H9 (cell line): ENCODE data around the gene TMEM272. TPM values are rescaled to one million over a fixed set of nuclear protein-coding genes. Genes with fewer than 3 reads are reported as not detected.

Experiments
- DNase-seq: peaks from one replicate; pipeline ENCODE4 v3.0.0-alpha.2; 2017
- H2AFZ ChIP-seq: one replicate; pipeline ENCODE4 v1.6.1; 2013; ENCODE audit warnings: mild to moderate bottlenecking, low read length, control low read depth, moderate library complexity
- H2AK5ac ChIP-seq: 2 replicates; pipeline ENCODE4 v1.6.1; 2013; ENCODE audit warnings: low read length, control low read depth, mixed read lengths; ENCODE audit not compliant: insufficient read length
- H2BK120ac ChIP-seq: one replicate; pipeline ENCODE4 v1.6.1; 2013; ENCODE audit warnings: low read depth, mild to moderate bottlenecking, low read length, control low read depth, inconsistent platforms; ENCODE audit not compliant: poor library complexity, severe bottlenecking
- H2BK12ac ChIP-seq: 2 replicates; pipeline ENCODE4 v1.6.1; 2013; ENCODE audit warnings: low read length, control low read depth, mixed read lengths, low read depth; ENCODE audit not compliant: insufficient read length
- H2BK15ac ChIP-seq: 2 replicates; pipeline ENCODE4 v1.6.1; 2013; ENCODE audit warnings: low read depth, low read length, control low read depth
- H2BK20ac ChIP-seq: one replicate; pipeline ENCODE4 v1.6.1; 2013; ENCODE audit warnings: low read depth, mild to moderate bottlenecking, low read length, control low read depth, inconsistent platforms; ENCODE audit not compliant: poor library complexity, severe bottlenecking
- H2BK5ac ChIP-seq: 2 replicates; pipeline ENCODE4 v1.6.1; 2013; ENCODE audit warnings: low read length, control low read depth, mixed read lengths; ENCODE audit not compliant: insufficient read length
- H3K14ac ChIP-seq: 2 replicates; pipeline ENCODE4 v1.6.1; 2013; ENCODE audit warnings: low read length, control low read depth; ENCODE audit not compliant: insufficient read depth
- H3K18ac ChIP-seq: 2 replicates; pipeline ENCODE4 v1.6.1; 2013; ENCODE audit warnings: low read depth, mild to moderate bottlenecking, mixed read lengths, low read length, control low read depth; ENCODE audit not compliant: insufficient read length
- H3K23ac ChIP-seq: 2 replicates; pipeline ENCODE4 v1.6.1; 2013; ENCODE audit warnings: low read length, control low read depth, mixed read lengths, low read depth; ENCODE audit not compliant: insufficient read length
- H3K23me2 ChIP-seq: 2 replicates; pipeline ENCODE4 v1.6.1; 2013; ENCODE audit warnings: low read depth, mild to moderate bottlenecking, mixed read lengths, low read length, control low read depth; ENCODE audit not compliant: insufficient read length, poor library complexity, severe bottlenecking
- H3K27ac ChIP-seq: 2 replicates; pipeline ENCODE4 v1.5.1; 2013; ENCODE audit warnings: low read length, control low read depth, mixed read lengths, low read depth; ENCODE audit not compliant: insufficient read length
- H3K27me3 ChIP-seq: 2 replicates; pipeline ENCODE4 v1.6.1; 2013; ENCODE audit warnings: low read length, control low read depth, inconsistent platforms; ENCODE audit not compliant: insufficient read depth
- H3K4ac ChIP-seq: 2 replicates; pipeline ENCODE4 v1.6.1; 2013; ENCODE audit warnings: low read depth, mild to moderate bottlenecking, control low read depth, inconsistent platforms, low read length, moderate library complexity
- H3K4me1 ChIP-seq: 2 replicates; pipeline ENCODE4 v1.6.1; 2013; ENCODE audit warnings: low read length, control low read depth, inconsistent platforms; ENCODE audit not compliant: insufficient read depth
- H3K4me2 ChIP-seq: 2 replicates; pipeline ENCODE4 v1.6.1; 2013; ENCODE audit warnings: low read length, control low read depth, mixed read lengths; ENCODE audit not compliant: insufficient read length, insufficient read depth
- H3K56ac ChIP-seq: 2 replicates; pipeline ENCODE4 v1.6.1; 2013; ENCODE audit warnings: low read depth, mild to moderate bottlenecking, mixed read lengths, low read length, control low read depth; ENCODE audit not compliant: insufficient read length
- H3K79me1 ChIP-seq: 2 replicates; pipeline ENCODE4 v1.6.1; 2013; ENCODE audit warnings: low read depth, mild to moderate bottlenecking, moderate library complexity, low read length, control low read depth, inconsistent platforms; ENCODE audit not compliant: insufficient read depth, poor library complexity, severe bottlenecking
- H3K79me2 ChIP-seq: 2 replicates; pipeline ENCODE4 v1.6.1; 2013; ENCODE audit warnings: low read length, control low read depth, inconsistent platforms; ENCODE audit not compliant: insufficient read depth
- H3K9ac ChIP-seq: 2 replicates; pipeline ENCODE4 v1.6.1; 2013; ENCODE audit warnings: low read length, control low read depth, mixed read lengths; ENCODE audit not compliant: insufficient read length; ENCODE audit errors: extremely low read depth
- H3K9me3 ChIP-seq: one replicate; pipeline ENCODE4 v1.6.1; 2013; ENCODE audit warnings: low read depth, low read length, inconsistent platforms; ENCODE audit not compliant: control insufficient read depth
- H3T11ph ChIP-seq: one replicate; pipeline ENCODE4 v1.6.1; 2013; ENCODE audit warnings: mild to moderate bottlenecking, low read length, control low read depth, inconsistent platforms
- H4K20me1 ChIP-seq: one replicate; pipeline ENCODE4 v1.6.1; 2013; ENCODE audit not compliant: control insufficient read depth, insufficient read length, insufficient read depth
- H4K5ac ChIP-seq: 2 replicates; pipeline ENCODE4 v1.6.1; 2013; ENCODE audit warnings: low read depth, mild to moderate bottlenecking, mixed read lengths, low read length, control low read depth; ENCODE audit not compliant: insufficient read length
- H4K8ac ChIP-seq: replicated peaks from 2 replicates; pipeline ENCODE4 v1.6.1; 2013; ENCODE audit warnings: low read length, control low read depth, mixed read lengths, low read depth; ENCODE audit not compliant: insufficient read length
- H4K91ac ChIP-seq: 2 replicates; pipeline ENCODE4 v1.6.1; 2013; ENCODE audit warnings: low read depth, mild to moderate bottlenecking, moderate library complexity, mixed read lengths, low read length, control low read depth; ENCODE audit not compliant: insufficient read length
- H3K27ac Mint-ChIP-seq, 3 experiments: 2 replicates in 2 of 3; 3 replicates in 1 of 3; pipeline ENCODE4 v1.8.0; 2020 to 2021; ENCODE audit warnings: mixed read lengths in 3 of 3, mild to moderate bottlenecking in 1 of 3, moderate library complexity in 1 of 3
- H3K27me3 Mint-ChIP-seq: 2 replicates; pipeline ENCODE4 v1.8.0; 2021; ENCODE audit warnings: low read depth, mild to moderate bottlenecking, moderate library complexity, mixed read lengths
- H3K36me3 Mint-ChIP-seq, 3 experiments: 2 replicates in 2 of 3; 3 replicates in 1 of 3; pipeline ENCODE4 v1.8.0; 2020 to 2021; ENCODE audit warnings: low read depth in 3 of 3, mixed read lengths in 3 of 3; ENCODE audit not compliant: insufficient read depth in 1 of 3
- H3K4me1 Mint-ChIP-seq, 2 experiments: 2 replicates each; pipeline ENCODE4 v1.8.0; 2020; ENCODE audit warnings: mixed read lengths in 2 of 2
- H3K4me3 Mint-ChIP-seq, 2 experiments: 2 replicates in 1 of 2; 3 replicates in 1 of 2; pipeline ENCODE4 v1.8.0; 2020 to 2021; ENCODE audit warnings: mild to moderate bottlenecking in 2 of 2, mixed read lengths in 2 of 2, moderate library complexity in 1 of 2
- H3K9me3 Mint-ChIP-seq, 2 experiments: 2 replicates in 1 of 2; 3 replicates in 1 of 2; pipeline ENCODE4 v1.8.0; 2020; ENCODE audit warnings: mild to moderate bottlenecking in 2 of 2, mixed read lengths in 2 of 2, moderate library complexity in 1 of 2
- CTCF ChIP-seq: fragments of 200-600 bp; sonication (generic); conservative IDR thresholded peaks from 3 replicates; pipeline ENCODE4 v1.8.0; 2021; ENCODE audit warnings: antibody characterized with exemption, mild to moderate bottlenecking
- WGBS: extraction: QIAGEN DNeasy Blood & Tissue Kit; methylation state at CpG from one replicate; pipeline ENCODE4 v1.1.7; 2013; ENCODE audit warnings: missing lambda C conversion rate, low lambda C conversion rate, mixed read lengths; ENCODE audit not compliant: insufficient read length; ENCODE audit errors: extremely low coverage; 5-methylcytosine and 5-hydroxymethylcytosine counted together
- total RNA-seq: library from RNA; stranded (reverse); gene quantifications from 2 replicates; pipeline ENCODE4 v1.2.1, GENCODE V29; 2021

Gene TMEM272
- total RNA-seq, 1 experiment from 2014 or later = not detected

DNA sequence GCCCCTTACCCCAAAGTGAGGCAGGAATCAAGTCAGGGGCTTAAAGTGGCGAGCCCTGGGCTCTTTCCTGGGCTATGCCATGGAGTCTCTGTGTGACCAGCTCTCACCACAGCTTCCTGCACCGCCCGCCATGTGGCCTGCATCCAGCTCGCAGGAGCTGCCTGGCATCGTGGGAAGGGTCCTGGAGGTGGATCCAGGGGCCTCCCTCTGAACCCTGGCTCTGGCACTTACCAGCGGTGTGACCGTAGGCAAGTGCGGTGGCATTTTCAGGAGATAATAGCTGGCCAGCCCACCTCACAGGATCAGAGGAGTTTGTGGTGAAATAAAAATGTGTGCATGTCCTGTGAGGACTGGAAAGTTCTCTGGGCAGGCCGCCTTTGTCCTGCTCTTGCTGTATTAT is 67.1 kb downstream of the TMEM272 start:
- Mint-ChIP-seq H3K27ac (no peak overlapping the region), H3K4me3 (no peak overlapping the region), H3K4me1 (peaks cover 8 to 11% of the 10 kb centered on the region in 2 experiments), H3K27me3 (no peaks in the 10 kb centered on the region), H3K9me3 (no peaks in the 10 kb centered on the region), H3K36me3 (peaks cover 0 to 6% (median 0%) of the 10 kb centered on the region in 3 experiments; a peak in 2 of 7 replicates)
- Histone ChIP-seq H2AK5ac (no peak overlapping the region), H3K4ac (no peak overlapping the region), H3K9ac (no peak overlapping the region), H2BK15ac (no peak overlapping the region; the same call in 1 of the 2 replicates), H3K23ac (no peak overlapping the region), H2BK120ac (no peak overlapping the region), H3K23me2 (no peaks in the 10 kb centered on the region), H4K8ac (no peak overlapping the region), H4K91ac (no peak overlapping the region), H2BK5ac (no peak overlapping the region), H3K27me3 (no peaks in the 10 kb centered on the region), H4K20me1 (no peaks in the 10 kb centered on the region), H3K14ac (no peak overlapping the region), H3T11ph (no peak overlapping the region), H3K79me2 (no peaks in the 10 kb centered on the region), H3K79me1 (no peaks in the 10 kb centered on the region), H3K4me2 (no peak overlapping the region), H3K9me3 (no peaks in the 10 kb centered on the region), H2BK20ac (no peak overlapping the region), H2BK12ac (no peak overlapping the region), H4K5ac (no peak overlapping the region), H3K4me1 (no peaks in the 10 kb centered on the region), H3K18ac (no peak overlapping the region), H3K27ac (no peak overlapping the region), H2AFZ (no peak overlapping the region), H3K56ac (no peak overlapping the region)
- no peak for TF ChIP-seq CTCF
- no CpG with 5 or more reads among the region's 9 CpGs for WGBS
- no peak for DNase-seq
